ENCODE results near the gene ANKRD50. TPM values are rescaled to one million over a fixed set of nuclear protein-coding genes. Genes with fewer than 3 reads are reported as not detected.
A peak's percentile ranks its signal among the peaks of the same experiment; 100 is the strongest.

ANKRD50 gene
- total and polyA plus RNA-seq, 2 of the 13 experiments (the other 11 are each of a cell fraction or from before 2014, with no cell fraction given): 2.4 to 4.4 TPM

GRCh38 chr4:124713185-124713592, 657 bp upstream of the ANKRD50 start (continued):
- TF ChIP-seq ZNF597 (CRISPR knock-in tag; IDR thresholded peaks at IDR 0.05) (no peak), ZNF232 (CRISPR knock-in tag; IDR thresholded peaks at IDR 0.05; ENCODE audit: borderline replicate concordance) (0 out of 2 replicates have a peak, but pooled peaks have one; percentile 30), HNF4A (CRISPR knock-in tag; IDR thresholded peaks at IDR 0.05) (0 out of 2 replicates have a peak, but pooled peaks have one; percentile 17), NFRKB (IDR thresholded peaks at IDR 0.05) (no peak), MIXL1 (CRISPR knock-in tag; IDR thresholded peaks at IDR 0.05) (peak; percentile 23; the same call in 1 of the 2 replicates), MYC (CRISPR knock-in tag; IDR thresholded peaks at IDR 0.05; ENCODE audit: borderline replicate concordance) (peak; percentile 45; the same call in 1 of the 2 replicates), REST (IDR thresholded peaks at IDR 0.05; ENCODE audit: borderline replicate concordance in 1 of 2, low read depth in 1 of 2, low read length in 2 of 2) (no peak), KLF13 (CRISPR knock-in tag; IDR thresholded peaks at IDR 0.05) (0 out of 2 replicates have a peak, but pooled peaks have one; percentile 8), ZNF605 (CRISPR knock-in tag; IDR thresholded peaks at IDR 0.05) (no peak), ZFP1 (CRISPR knock-in tag; IDR thresholded peaks at IDR 0.05) (no peak), NAIF1 (CRISPR knock-in tag; IDR thresholded peaks at IDR 0.05; ENCODE audit: borderline replicate concordance) (0 out of 2 replicates have a peak, but pooled peaks have one; percentile 1), GABPB1 (CRISPR knock-in tag; IDR thresholded peaks at IDR 0.05) (no peak), POGZ (CRISPR knock-in tag; IDR thresholded peaks at IDR 0.05) (peak; percentile 27; the same call in 1 of the 2 replicates), SATB2 (CRISPR knock-in tag; IDR thresholded peaks at IDR 0.05) (0 out of 2 replicates have a peak, but pooled peaks have one; percentile 61), ADNP (CRISPR knock-in tag; IDR thresholded peaks at IDR 0.05) (0 out of 2 replicates have a peak, but pooled peaks have one; percentile 41), ZNF576 (CRISPR knock-in tag; IDR thresholded peaks at IDR 0.05) (no peak), XRCC5 (optimal IDR thresholded peaks at IDR 0.05; ENCODE audit: low read length) (peak; percentile 52), SIN3A (IDR thresholded peaks at IDR 0.05; ENCODE audit: borderline replicate concordance, low read depth, low read length) (0 out of 2 replicates have a peak, but pooled peaks have one; percentile 48), MAX (IDR thresholded peaks at IDR 0.05) (peak; percentile 76), ZBTB42 (CRISPR knock-in tag; IDR thresholded peaks at IDR 0.05) (0 out of 2 replicates have a peak, but pooled peaks have one; percentile 50), ZNF644 (CRISPR knock-in tag; IDR thresholded peaks at IDR 0.05; ENCODE audit: low read depth) (peak; percentile 72), ZFX (CRISPR knock-in tag; IDR thresholded peaks at IDR 0.05; ENCODE audit: low read depth) (peak; percentile 90), GATAD1 (CRISPR knock-in tag; IDR thresholded peaks at IDR 0.05) (no peak), SOX6 (IDR thresholded peaks at IDR 0.05) (no peak), SOX6 (CRISPR knock-in tag; IDR thresholded peaks at IDR 0.05) (0 out of 2 replicates have a peak, but pooled peaks have one; percentile 31), RXRA (CRISPR knock-in tag; IDR thresholded peaks at IDR 0.05) (no peak; the same call in 1 of the 2 replicates), ZNF556 (CRISPR knock-in tag; IDR thresholded peaks at IDR 0.05; ENCODE audit: borderline replicate concordance) (0 out of 2 replicates have a peak, but pooled peaks have one; percentile 23), KAT7 (CRISPR knock-in tag; IDR thresholded peaks at IDR 0.05; ENCODE audit: borderline replicate concordance) (no peak)
